ENCODE measurements around the gene TUBGCP6. TPM values are rescaled to one million over a fixed set of nuclear protein-coding genes. Genes with fewer than 3 reads are reported as not detected.
"Not testable (repeated sequence)": the region's sequence is repeated elsewhere in the genome, so short reads cannot be mapped to it uniquely, and the experiment has no call there.

The TUBGCP6 gene
- total RNA-seq, 4 donors from 2014 or later: 43.8 to 110 (median 73.1) TPM

DNA sequence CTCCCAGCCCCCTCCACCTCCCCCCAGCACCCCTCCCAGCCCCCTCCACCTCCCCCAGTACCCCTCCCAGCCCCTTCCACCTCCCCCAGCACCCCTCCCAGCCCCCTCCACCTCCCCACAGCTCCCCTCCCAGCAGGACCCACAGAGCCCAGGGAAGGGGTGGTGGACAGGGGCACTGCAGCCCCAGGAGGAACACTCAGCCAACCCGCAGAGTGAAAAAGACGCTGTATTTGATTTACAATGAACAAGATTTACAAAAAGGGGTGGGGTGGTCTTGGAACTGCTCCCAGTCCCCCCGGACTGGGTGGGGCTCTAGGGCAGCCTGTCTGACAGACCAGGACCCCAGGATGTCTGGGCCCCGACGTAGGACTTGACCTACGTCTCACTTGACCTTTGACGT lies 29.9 kb upstream of the TUBGCP6 start:
- DNase-seq: no peak
- intact Hi-C loops (cut with DNase I; ENCODE audit: low total_unique reads) (loop anchor here (5.0 kb wide), 1 partner anchor 53 kb away; the partner anchor contains the start of gene DENND6B), in situ Hi-C loops (cut with MboI; ENCODE audit: low pct_ligation_motif_present in 1 of 4, low pct_unique_long_range_greater_than_20kb in 1 of 4, low sequenced_read_pairs in 3 of 4) (loop anchor here in 2 of 4 donors (5.0 to 10.0 kb wide), 2 partner anchors 53 to 60 kb away; partner anchors contain the start of gene DENND6B (in 1 of the 2))
- Histone ChIP-seq H3K9me3 (no peaks in the 10 kb centered on the region), H3K27me3 (peaks cover 22% of the 10 kb centered on the region), H3K4me1 (peaks cover 21 to 24% (median 23%) of the 10 kb centered on the region in 4 donors), H3K27ac (no peak overlapping the region), H3K36me3 (peaks cover 0 to 22% (median 9%) of the 10 kb centered on the region in 4 donors), H3K4me3 (no peak overlapping the region)
- WGBS, 2 donors (ENCODE audit: low coverage in 1 of 2): 63% methylated on average over 7 of the region's 7 CpGs; no CpG with 5 or more reads in 1 of the 2 donors
- TF ChIP-seq EP300 (IDR thresholded peaks at IDR 0.05; ENCODE audit: low read depth) (no peak), POLR2AphosphoS5 (IDR thresholded peaks at IDR 0.05) (no peak), POLR2A (IDR thresholded peaks at IDR 0.05) (no peak)
- TF ChIP-seq, protein P1, sequence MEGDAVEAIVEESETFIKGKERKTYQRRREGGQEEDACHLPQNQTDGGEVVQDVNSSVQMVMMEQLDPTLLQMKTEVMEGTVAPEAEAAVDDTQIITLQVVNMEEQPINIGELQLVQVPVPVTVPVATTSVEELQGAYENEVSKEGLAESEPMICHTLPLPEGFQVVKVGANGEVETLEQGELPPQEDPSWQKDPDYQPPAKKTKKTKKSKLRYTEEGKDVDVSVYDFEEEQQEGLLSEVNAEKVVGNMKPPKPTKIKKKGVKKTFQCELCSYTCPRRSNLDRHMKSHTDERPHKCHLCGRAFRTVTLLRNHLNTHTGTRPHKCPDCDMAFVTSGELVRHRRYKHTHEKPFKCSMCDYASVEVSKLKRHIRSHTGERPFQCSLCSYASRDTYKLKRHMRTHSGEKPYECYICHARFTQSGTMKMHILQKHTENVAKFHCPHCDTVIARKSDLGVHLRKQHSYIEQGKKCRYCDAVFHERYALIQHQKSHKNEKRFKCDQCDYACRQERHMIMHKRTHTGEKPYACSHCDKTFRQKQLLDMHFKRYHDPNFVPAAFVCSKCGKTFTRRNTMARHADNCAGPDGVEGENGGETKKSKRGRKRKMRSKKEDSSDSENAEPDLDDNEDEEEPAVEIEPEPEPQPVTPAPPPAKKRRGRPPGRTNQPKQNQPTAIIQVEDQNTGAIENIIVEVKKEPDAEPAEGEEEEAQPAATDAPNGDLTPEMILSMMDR (IDR thresholded peaks at IDR 0.05): no peak

DNA sequence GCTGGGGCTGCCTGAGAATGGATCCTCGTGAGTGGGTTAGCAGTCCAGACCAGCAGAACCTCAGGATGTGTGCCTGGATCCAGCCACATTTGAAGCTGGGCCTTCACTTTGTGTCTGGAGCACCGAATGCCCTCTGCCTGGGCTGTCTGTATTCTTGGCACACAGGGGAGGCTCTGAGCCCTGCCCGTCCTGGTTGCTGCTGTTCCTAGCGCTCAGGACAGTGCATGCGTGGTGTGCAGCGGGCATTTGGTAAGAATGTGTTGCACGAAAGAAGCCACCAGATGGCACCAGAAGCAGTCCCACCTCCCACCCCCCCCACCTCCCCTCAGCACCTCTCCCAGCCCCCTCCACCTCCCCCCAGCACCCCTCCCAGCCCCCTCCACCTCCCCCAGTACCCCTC lies 29.5 kb upstream of the TUBGCP6 start:
- H3K4me1 ChIP-seq: peaks cover 23 to 28% (median 28%) of the 10 kb centered on the region in 4 donors
- intact Hi-C loops (cut with DNase I; ENCODE audit: low total_unique reads): no loop called here
- peak; percentile 66 for DNase-seq
- H3K27ac ChIP-seq: no peak overlapping the region
- H3K27me3 ChIP-seq: peaks cover 26% of the 10 kb centered on the region
- no peak overlapping the region for H3K4me3 ChIP-seq
- no peak for TF ChIP-seq POLR2AphosphoS5 (IDR thresholded peaks at IDR 0.05)
- TF ChIP-seq, protein P1 (IDR thresholded peaks at IDR 0.05): peak in 3 of 5 experiments; percentile 22 to 36 (median 28)
- in situ Hi-C loops (cut with MboI; ENCODE audit: low pct_ligation_motif_present in 1 of 4, low pct_unique_long_range_greater_than_20kb in 1 of 4, low sequenced_read_pairs in 3 of 4): loop anchor here in 1 of 4 donors (10.0 kb wide), 1 partner anchor 60 kb away; no protein-coding TSS in a partner anchor
- WGBS, 2 donors (ENCODE audit: low coverage in 1 of 2): 23% methylated on average over 7 of the region's 7 CpGs; no CpG with 5 or more reads in 1 of the 2 donors
- H3K36me3 ChIP-seq: peaks cover 0 to 18% (median 6%) of the 10 kb centered on the region in 4 donors
- no peaks in the 10 kb centered on the region for H3K9me3 ChIP-seq

DNA sequence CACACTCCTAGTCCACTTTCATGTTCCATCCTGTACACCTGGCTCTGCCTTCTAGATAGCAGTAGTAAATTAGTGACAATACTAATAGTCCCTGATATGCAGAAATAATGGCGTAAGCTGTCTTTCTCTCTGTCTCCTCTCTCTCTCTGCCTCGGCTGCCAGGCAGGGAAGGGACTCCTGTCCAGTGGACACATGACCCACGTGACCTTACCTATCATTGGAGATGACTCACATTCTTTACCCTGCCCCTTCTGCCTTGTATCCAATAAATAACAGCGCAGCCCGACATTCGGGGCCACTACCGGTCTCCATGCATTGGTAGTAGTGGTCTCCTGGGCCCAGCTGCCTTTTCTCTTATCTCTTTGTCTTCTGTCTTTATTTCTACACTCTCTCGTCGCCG lies 29.0 kb upstream of the TUBGCP6 start:
- H3K4me1 ChIP-seq: peaks cover 23 to 33% (median 31%) of the 10 kb centered on the region in 4 donors
- H3K27ac ChIP-seq; DNase-seq; intact Hi-C loops (cut with DNase I; ENCODE audit: low total_unique reads); H3K9me3 ChIP-seq; H3K4me3 ChIP-seq: not testable (repeated sequence)
- peaks cover 0 to 15% (median 5%) of the 10 kb centered on the region in 4 donors for H3K36me3 ChIP-seq
- peaks cover 28% of the 10 kb centered on the region for H3K27me3 ChIP-seq
- in situ Hi-C loops (cut with MboI; ENCODE audit: low pct_ligation_motif_present in 1 of 4, low pct_unique_long_range_greater_than_20kb in 1 of 4, low sequenced_read_pairs in 3 of 4): loop anchor here in 1 of 4 donors (10.0 kb wide), 1 partner anchor 61 kb away; no protein-coding TSS in a partner anchor
- WGBS, 2 donors (ENCODE audit: low coverage in 1 of 2): 86% methylated on average over 10 of the region's 10 CpGs; no CpG with 5 or more reads in 1 of the 2 donors

DNA sequence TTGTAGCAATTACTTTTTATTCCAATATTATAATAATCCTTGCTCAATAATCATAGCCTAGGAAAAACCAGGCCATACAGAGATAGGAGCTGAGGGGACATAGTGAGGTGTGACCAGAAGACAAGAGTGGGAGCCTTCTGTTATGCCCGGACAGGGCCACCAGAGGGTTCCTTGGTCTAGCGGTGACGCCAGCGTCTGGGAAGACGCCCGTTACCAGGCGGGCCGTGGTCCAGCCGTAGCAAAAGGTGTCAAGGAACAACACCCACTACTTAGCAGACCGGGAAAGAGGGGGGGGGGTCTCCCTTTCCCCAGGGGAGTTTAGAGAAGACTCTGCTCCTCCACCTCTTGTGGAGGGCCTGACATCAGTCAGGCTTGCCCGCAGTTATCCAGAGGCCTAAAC lies 28.5 kb upstream of the TUBGCP6 start:
- TF ChIP-seq, protein P1 (IDR thresholded peaks at IDR 0.05): peak in 1 of 5 experiments; percentile 15
- H3K9me3 ChIP-seq; DNase-seq; H3K27ac ChIP-seq; intact Hi-C loops (cut with DNase I; ENCODE audit: low total_unique reads); H3K4me3 ChIP-seq: not testable (repeated sequence)
- peaks cover 0 to 15% (median 5%) of the 10 kb centered on the region in 4 donors for H3K36me3 ChIP-seq
- peaks cover 32% of the 10 kb centered on the region for H3K27me3 ChIP-seq
- peaks cover 23 to 38% (median 35%) of the 10 kb centered on the region in 4 donors for H3K4me1 ChIP-seq
- in situ Hi-C loops (cut with MboI; ENCODE audit: low pct_ligation_motif_present in 1 of 4, low pct_unique_long_range_greater_than_20kb in 1 of 4, low sequenced_read_pairs in 3 of 4): loop anchor here in 1 of 4 donors (10.0 kb wide), 1 partner anchor 61 kb away; no protein-coding TSS in a partner anchor
- 43% methylated on average over 11 of the region's 11 CpGs; no CpG with 5 or more reads in 1 of the 2 donors for WGBS, 2 donors (ENCODE audit: low coverage in 1 of 2)

Measured in transverse colon (tissue), 4 donors.